ENCODE data around the gene UPK3B. TPM values are rescaled to one million over a fixed set of nuclear protein-coding genes. Genes with fewer than 3 reads are reported as not detected.
"Not testable (repeated sequence)": the region's sequence is repeated elsewhere in the genome, so short reads cannot be mapped to it uniquely, and the experiment has no call there.

UPK3B gene
- total RNA-seq, 1 experiment from 2014 or later = not detected

GRCh38 chr7:76551992-76552391, 41.6 kb downstream of the UPK3B start:
- not testable (repeated sequence) for H3K27me3 ChIP-seq, H3K36me3 ChIP-seq, H3K9me3 ChIP-seq, DNase-seq, H3K4me3 ChIP-seq

DNA sequence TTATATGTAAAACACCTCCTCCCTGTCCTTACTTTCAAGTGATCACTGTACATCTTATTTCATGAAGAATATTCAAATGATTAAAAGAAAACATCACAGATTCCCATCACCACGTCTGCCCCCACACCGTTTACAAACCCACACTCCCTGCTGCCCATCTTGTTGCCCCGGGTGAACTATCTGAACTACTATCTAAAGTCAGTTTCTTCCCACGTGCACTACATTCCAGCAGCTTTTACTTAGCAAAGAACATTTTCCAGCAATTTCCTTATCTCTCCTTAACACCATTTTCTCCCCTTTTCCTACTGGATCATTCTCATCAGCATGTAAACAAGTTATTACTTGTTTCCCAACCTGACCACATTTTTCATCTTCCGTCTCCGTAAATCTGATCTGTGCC, 49.3 kb downstream of the UPK3B start:
- H3K9me3 ChIP-seq, H3K27me3 ChIP-seq, H3K36me3 ChIP-seq, DNase-seq, H3K4me3 ChIP-seq: not testable (repeated sequence)

DNA sequence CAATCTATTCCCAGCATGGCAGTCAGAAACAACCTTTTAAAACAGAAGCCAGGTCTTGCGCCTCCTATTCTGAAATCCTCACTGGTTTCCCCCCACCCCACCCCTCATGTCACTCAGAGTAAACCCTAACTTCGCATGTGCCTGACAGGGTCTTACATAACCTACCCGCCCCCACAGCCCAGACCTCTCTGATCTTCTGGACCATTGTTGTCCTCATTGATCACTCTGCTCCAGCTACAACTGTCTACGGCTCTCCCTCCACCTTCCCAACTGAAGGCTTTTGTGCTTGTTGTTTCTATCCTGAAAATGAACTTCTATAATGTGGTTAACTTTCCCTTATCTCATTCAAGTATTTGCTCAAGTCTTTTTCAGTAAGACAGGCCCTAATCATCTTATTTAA, 49.8 kb downstream of the UPK3B start:
- not testable (repeated sequence) for H3K9me3 ChIP-seq, H3K27me3 ChIP-seq, DNase-seq, H3K36me3 ChIP-seq, H3K4me3 ChIP-seq

GRCh38 chr7:76561342-76561741, 51.0 kb downstream of the UPK3B start:
- H3K27me3 ChIP-seq, H3K4me3 ChIP-seq, H3K36me3 ChIP-seq, DNase-seq, H3K9me3 ChIP-seq: not testable (repeated sequence)

DNA sequence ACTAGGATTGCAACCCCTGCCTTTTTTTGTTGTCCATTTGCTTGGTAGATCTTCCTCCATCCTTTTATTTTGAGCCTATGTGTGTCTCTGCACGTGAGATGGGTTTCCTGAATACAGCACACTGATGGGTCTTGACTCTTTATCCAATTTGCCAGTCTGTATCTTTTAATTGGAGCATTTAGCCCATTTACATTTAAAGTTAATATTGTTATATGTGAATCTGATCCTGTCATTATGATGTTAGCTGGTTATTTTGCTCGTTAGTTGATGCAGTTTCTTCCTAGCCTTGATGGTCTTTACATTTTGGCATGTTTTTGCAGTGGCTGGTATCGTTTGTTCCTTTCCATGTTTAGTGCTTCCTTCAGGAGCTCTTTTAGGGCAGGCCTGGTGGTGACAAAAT, 54.6 kb downstream of the UPK3B start:
- H3K4me3 ChIP-seq, H3K36me3 ChIP-seq, DNase-seq, H3K27me3 ChIP-seq, H3K9me3 ChIP-seq: not testable (repeated sequence)

Other genes starting within 250 kb of the UPK3B start
- 68.7 and 72.8 TPM in 2 replicates for gene HSPB1, start 207.9 kb upstream of the UPK3B start, total RNA-seq (2014; rRNA removed; shearing (Covaris generic); ENCODE audit: low replicate concordance)
- 74.2 and 95.2 TPM in 2 replicates for gene YWHAG, start 151.6 kb upstream of the UPK3B start, total RNA-seq (2014; rRNA removed; shearing (Covaris generic); ENCODE audit: low replicate concordance)
- gene SSC4D, start 100.9 kb upstream of the UPK3B start, total RNA-seq (2014; rRNA removed; shearing (Covaris generic); ENCODE audit: low replicate concordance) = not detected in 2 replicates
- gene ZP3, start 85.6 kb upstream of the UPK3B start, total RNA-seq (2014; rRNA removed; shearing (Covaris generic); ENCODE audit: low replicate concordance) = 0.44 and 1.7 TPM in 2 replicates
- 1.2 and 8.0 TPM in 2 replicates for gene DTX2, start 48.8 kb upstream of the UPK3B start, total RNA-seq (2014; rRNA removed; shearing (Covaris generic); ENCODE audit: low replicate concordance)
- not detected in 2 replicates for gene SPDYE16, start 32.7 kb downstream of the UPK3B start, total RNA-seq (2014; rRNA removed; shearing (Covaris generic); ENCODE audit: low replicate concordance)
- gene POMZP3, start 116.7 kb downstream of the UPK3B start, total RNA-seq (2014; rRNA removed; shearing (Covaris generic); ENCODE audit: low replicate concordance) = 0.23 TPM in 1 of 2 replicates, not detected in the other